H9 (cell line): ENCODE measurements around the gene COL19A1. TPM values are rescaled to one million over a fixed set of nuclear protein-coding genes. Genes with fewer than 3 reads are reported as not detected.

Experiments used
- DNase-seq: peaks from one replicate; pipeline ENCODE4 v3.0.0-alpha.2; 2017
- H2AFZ ChIP-seq: one replicate; pipeline ENCODE4 v1.6.1; 2013; ENCODE audit warnings: mild to moderate bottlenecking, low read length, control low read depth, moderate library complexity
- H2AK5ac ChIP-seq: 2 replicates; pipeline ENCODE4 v1.6.1; 2013; ENCODE audit warnings: low read length, control low read depth, mixed read lengths; ENCODE audit not compliant: insufficient read length
- H2BK120ac ChIP-seq: one replicate; pipeline ENCODE4 v1.6.1; 2013; ENCODE audit warnings: low read depth, mild to moderate bottlenecking, low read length, control low read depth, inconsistent platforms; ENCODE audit not compliant: poor library complexity, severe bottlenecking
- H2BK12ac ChIP-seq: 2 replicates; pipeline ENCODE4 v1.6.1; 2013; ENCODE audit warnings: low read length, control low read depth, mixed read lengths, low read depth; ENCODE audit not compliant: insufficient read length
- H2BK15ac ChIP-seq: 2 replicates; pipeline ENCODE4 v1.6.1; 2013; ENCODE audit warnings: low read depth, low read length, control low read depth
- H2BK20ac ChIP-seq: one replicate; pipeline ENCODE4 v1.6.1; 2013; ENCODE audit warnings: low read depth, mild to moderate bottlenecking, low read length, control low read depth, inconsistent platforms; ENCODE audit not compliant: poor library complexity, severe bottlenecking
- H2BK5ac ChIP-seq: 2 replicates; pipeline ENCODE4 v1.6.1; 2013; ENCODE audit warnings: low read length, control low read depth, mixed read lengths; ENCODE audit not compliant: insufficient read length
- H3K14ac ChIP-seq: 2 replicates; pipeline ENCODE4 v1.6.1; 2013; ENCODE audit warnings: low read length, control low read depth; ENCODE audit not compliant: insufficient read depth
- H3K18ac ChIP-seq: 2 replicates; pipeline ENCODE4 v1.6.1; 2013; ENCODE audit warnings: low read depth, mild to moderate bottlenecking, mixed read lengths, low read length, control low read depth; ENCODE audit not compliant: insufficient read length
- H3K23ac ChIP-seq: 2 replicates; pipeline ENCODE4 v1.6.1; 2013; ENCODE audit warnings: low read length, control low read depth, mixed read lengths, low read depth; ENCODE audit not compliant: insufficient read length
- H3K23me2 ChIP-seq: 2 replicates; pipeline ENCODE4 v1.6.1; 2013; ENCODE audit warnings: low read depth, mild to moderate bottlenecking, mixed read lengths, low read length, control low read depth; ENCODE audit not compliant: insufficient read length, poor library complexity, severe bottlenecking
- H3K27ac ChIP-seq: 2 replicates; pipeline ENCODE4 v1.5.1; 2013; ENCODE audit warnings: low read length, control low read depth, mixed read lengths, low read depth; ENCODE audit not compliant: insufficient read length
- H3K27me3 ChIP-seq: 2 replicates; pipeline ENCODE4 v1.6.1; 2013; ENCODE audit warnings: low read length, control low read depth, inconsistent platforms; ENCODE audit not compliant: insufficient read depth
- H3K4ac ChIP-seq: 2 replicates; pipeline ENCODE4 v1.6.1; 2013; ENCODE audit warnings: low read depth, mild to moderate bottlenecking, control low read depth, inconsistent platforms, low read length, moderate library complexity
- H3K4me1 ChIP-seq: 2 replicates; pipeline ENCODE4 v1.6.1; 2013; ENCODE audit warnings: low read length, control low read depth, inconsistent platforms; ENCODE audit not compliant: insufficient read depth
- H3K4me2 ChIP-seq: 2 replicates; pipeline ENCODE4 v1.6.1; 2013; ENCODE audit warnings: low read length, control low read depth, mixed read lengths; ENCODE audit not compliant: insufficient read length, insufficient read depth
- H3K56ac ChIP-seq: 2 replicates; pipeline ENCODE4 v1.6.1; 2013; ENCODE audit warnings: low read depth, mild to moderate bottlenecking, mixed read lengths, low read length, control low read depth; ENCODE audit not compliant: insufficient read length
- H3K79me1 ChIP-seq: 2 replicates; pipeline ENCODE4 v1.6.1; 2013; ENCODE audit warnings: low read depth, mild to moderate bottlenecking, moderate library complexity, low read length, control low read depth, inconsistent platforms; ENCODE audit not compliant: insufficient read depth, poor library complexity, severe bottlenecking
- H3K79me2 ChIP-seq: 2 replicates; pipeline ENCODE4 v1.6.1; 2013; ENCODE audit warnings: low read length, control low read depth, inconsistent platforms; ENCODE audit not compliant: insufficient read depth
- H3K9ac ChIP-seq: 2 replicates; pipeline ENCODE4 v1.6.1; 2013; ENCODE audit warnings: low read length, control low read depth, mixed read lengths; ENCODE audit not compliant: insufficient read length; ENCODE audit errors: extremely low read depth
- H3K9me3 ChIP-seq: one replicate; pipeline ENCODE4 v1.6.1; 2013; ENCODE audit warnings: low read depth, low read length, inconsistent platforms; ENCODE audit not compliant: control insufficient read depth
- H3T11ph ChIP-seq: one replicate; pipeline ENCODE4 v1.6.1; 2013; ENCODE audit warnings: mild to moderate bottlenecking, low read length, control low read depth, inconsistent platforms
- H4K20me1 ChIP-seq: one replicate; pipeline ENCODE4 v1.6.1; 2013; ENCODE audit not compliant: control insufficient read depth, insufficient read length, insufficient read depth
- H4K5ac ChIP-seq: 2 replicates; pipeline ENCODE4 v1.6.1; 2013; ENCODE audit warnings: low read depth, mild to moderate bottlenecking, mixed read lengths, low read length, control low read depth; ENCODE audit not compliant: insufficient read length
- H4K8ac ChIP-seq: replicated peaks from 2 replicates; pipeline ENCODE4 v1.6.1; 2013; ENCODE audit warnings: low read length, control low read depth, mixed read lengths, low read depth; ENCODE audit not compliant: insufficient read length
- H4K91ac ChIP-seq: 2 replicates; pipeline ENCODE4 v1.6.1; 2013; ENCODE audit warnings: low read depth, mild to moderate bottlenecking, moderate library complexity, mixed read lengths, low read length, control low read depth; ENCODE audit not compliant: insufficient read length
- H3K27ac Mint-ChIP-seq, 3 experiments: 2 replicates in 2 of 3; 3 replicates in 1 of 3; pipeline ENCODE4 v1.8.0; 2020 to 2021; ENCODE audit warnings: mixed read lengths in 3 of 3, mild to moderate bottlenecking in 1 of 3, moderate library complexity in 1 of 3
- H3K27me3 Mint-ChIP-seq: 2 replicates; pipeline ENCODE4 v1.8.0; 2021; ENCODE audit warnings: low read depth, mild to moderate bottlenecking, moderate library complexity, mixed read lengths
- H3K36me3 Mint-ChIP-seq, 3 experiments: 2 replicates in 2 of 3; 3 replicates in 1 of 3; pipeline ENCODE4 v1.8.0; 2020 to 2021; ENCODE audit warnings: low read depth in 3 of 3, mixed read lengths in 3 of 3; ENCODE audit not compliant: insufficient read depth in 1 of 3
- H3K4me1 Mint-ChIP-seq, 2 experiments: 2 replicates each; pipeline ENCODE4 v1.8.0; 2020; ENCODE audit warnings: mixed read lengths in 2 of 2
- H3K4me3 Mint-ChIP-seq, 2 experiments: 2 replicates in 1 of 2; 3 replicates in 1 of 2; pipeline ENCODE4 v1.8.0; 2020 to 2021; ENCODE audit warnings: mild to moderate bottlenecking in 2 of 2, mixed read lengths in 2 of 2, moderate library complexity in 1 of 2
- H3K9me3 Mint-ChIP-seq, 2 experiments: 2 replicates in 1 of 2; 3 replicates in 1 of 2; pipeline ENCODE4 v1.8.0; 2020; ENCODE audit warnings: mild to moderate bottlenecking in 2 of 2, mixed read lengths in 2 of 2, moderate library complexity in 1 of 2
- CTCF ChIP-seq: fragments of 200-600 bp; sonication (generic); conservative IDR thresholded peaks from 3 replicates; pipeline ENCODE4 v1.8.0; 2021; ENCODE audit warnings: antibody characterized with exemption, mild to moderate bottlenecking
- WGBS: extraction: QIAGEN DNeasy Blood & Tissue Kit; methylation state at CpG from one replicate; pipeline ENCODE4 v1.1.7; 2013; ENCODE audit warnings: missing lambda C conversion rate, low lambda C conversion rate, mixed read lengths; ENCODE audit not compliant: insufficient read length; ENCODE audit errors: extremely low coverage; 5-methylcytosine and 5-hydroxymethylcytosine counted together
- total RNA-seq: library from RNA; stranded (reverse); gene quantifications from 2 replicates; pipeline ENCODE4 v1.2.1, GENCODE V29; 2021

Gene COL19A1
- total RNA-seq, 1 experiment from 2014 or later = not detected

GRCh38 chr6:70215460-70216108 is 349.2 kb downstream of the COL19A1 start:
- DNase-seq = no peak
- no peaks in the 10 kb centered on the region for H3K27me3 ChIP-seq
- H3K4ac ChIP-seq = no peak overlapping the region
- no peak overlapping the region for H3K9ac ChIP-seq
- H3K27ac ChIP-seq = no peak overlapping the region
- no peak overlapping the region for H3T11ph ChIP-seq
- Mint-ChIP-seq H3K9me3 (no peaks in the 10 kb centered on the region), H3K27me3 (no peaks in the 10 kb centered on the region), H3K27ac (no peak overlapping the region), H3K4me1 (peaks cover 0 to 9% of the 10 kb centered on the region in 2 experiments; a peak in 2 of 4 replicates), H3K36me3 (no peaks in the 10 kb centered on the region), H3K4me3 (no peak overlapping the region)
- no peak overlapping the region for H2AFZ ChIP-seq
- H3K79me1 ChIP-seq = no peaks in the 10 kb centered on the region
- no peak overlapping the region for H2AK5ac ChIP-seq
- H3K4me2 ChIP-seq = no peak overlapping the region
- no peak overlapping the region for H2BK20ac ChIP-seq
- no peaks in the 10 kb centered on the region for H3K79me2 ChIP-seq
- no CpG with 5 or more reads among the region's 4 CpGs for WGBS
- no peak overlapping the region for H2BK120ac ChIP-seq
- H4K5ac ChIP-seq = no peak overlapping the region
- no peaks in the 10 kb centered on the region for H3K4me1 ChIP-seq
- no peaks in the 10 kb centered on the region for H4K20me1 ChIP-seq
- no peak overlapping the region for H3K23ac ChIP-seq
- no peak overlapping the region for H2BK15ac ChIP-seq
- H3K9me3 ChIP-seq = no peaks in the 10 kb centered on the region
- no peak overlapping the region for H2BK5ac ChIP-seq
- TF ChIP-seq CTCF = no peak
- no peaks in the 10 kb centered on the region for H3K23me2 ChIP-seq
- no peak overlapping the region for H4K91ac ChIP-seq
- no peak overlapping the region for H3K14ac ChIP-seq
- no peak overlapping the region for H3K56ac ChIP-seq
- H2BK12ac ChIP-seq = no peak overlapping the region
- no peak overlapping the region for H4K8ac ChIP-seq
- no peak overlapping the region for H3K18ac ChIP-seq
